ENCODE results near the gene ZG16. TPM values are rescaled to one million over a fixed set of nuclear protein-coding genes. Genes with fewer than 3 reads are reported as not detected.

ZG16 gene
- total and polyA plus RNA-seq, 2 of the 8 experiments (the other 6 are each of a cell fraction or from before 2014, with no cell fraction given): not detected

GRCh38 chr16:29811170-29811895 lies 33.3 kb downstream of the ZG16 start:
- Histone ChIP-seq H4K91ac (replicated peaks; ENCODE audit: insufficient read length, low read length) (peak overlapping the region; percentile 90), H3K23ac (ENCODE audit: insufficient read length) (no peak overlapping the region), H3K27me3 (replicated peaks in 1 of 4; ENCODE audit: control insufficient read depth in 3 of 4, extremely low read depth in 1 of 4, insufficient read depth in 3 of 4, low read length in 3 of 4) (no peaks in the 10 kb centered on the region), H2BK20ac (ENCODE audit: low read length) (no peak overlapping the region), H3K56ac (replicated peaks; ENCODE audit: insufficient read length, low read depth, low read length) (no peak overlapping the region), H4K20me1 (replicated peaks in 1 of 2; ENCODE audit: control insufficient read depth in 1 of 2, insufficient read depth in 2 of 2, low read length in 2 of 2) (peaks cover 15 to 21% of the 10 kb centered on the region in 2 experiments), H3K14ac (ENCODE audit: insufficient read length) (no peak overlapping the region), H3K27ac (ENCODE audit: low read depth, low read length) (peak overlapping the region; percentile 64), H3K9me3 (ENCODE audit: insufficient read depth in 2 of 2, low read depth in 1 of 2, low read length in 1 of 2) (no peaks in the 10 kb centered on the region), H3K36me3 (ENCODE audit: control insufficient read depth in 2 of 4, insufficient read depth in 4 of 4, low read length in 3 of 4) (peaks cover 6 to 25% (median 10%) of the 10 kb centered on the region in 4 experiments), H4K8ac (ENCODE audit: extremely low read depth, insufficient read depth, low read length) (peak overlapping the region; percentile 74), H3K18ac (ENCODE audit: extremely low read depth, low read length) (peak overlapping the region; percentile 65), H3K23me2 (ENCODE audit: low read depth, low read length) (peaks cover 36% of the 10 kb centered on the region), H3K9ac (replicated peaks in 1 of 4; ENCODE audit: extremely low read depth in 1 of 4, low read depth in 3 of 4, low read length in 3 of 4) (peak overlapping the region in 3 of 4 experiments; percentile 26 to 48 (median 45); a peak in 4 of 7 replicates), H2BK120ac (replicated peaks; ENCODE audit: low read depth, low read length) (no peak overlapping the region), H3K4ac (replicated peaks; ENCODE audit: insufficient read length, low read depth, low read length) (peak overlapping the region; percentile 65), H3K79me2 (ENCODE audit: control insufficient read depth in 1 of 2, insufficient read depth in 2 of 2, low read length in 2 of 2) (peaks cover 7 to 30% of the 10 kb centered on the region in 2 experiments), H2AK5ac (ENCODE audit: low read depth, low read length) (no peak overlapping the region), H2BK15ac (ENCODE audit: low read length) (no peak overlapping the region; the same call in 1 of the 2 replicates), H3K79me1 (ENCODE audit: low read depth, low read length) (no peaks in the 10 kb centered on the region; the same call in 1 of the 2 replicates), H3K4me3 (ENCODE audit: extremely low read depth in 1 of 4, insufficient read depth in 2 of 4, low read depth in 3 of 4, low read length in 4 of 4) (peak overlapping the region; percentile 75 to 85 (median 82)), H3K4me1 (replicated peaks in 1 of 4; ENCODE audit: control insufficient read depth in 3 of 4, insufficient read depth in 4 of 4, low read length in 3 of 4) (peaks cover 0 to 52% (median 42%) of the 10 kb centered on the region in 4 experiments; a peak in 6 of 7 replicates), H2AFZ (ENCODE audit: low read length) (no peak overlapping the region), H4K5ac (ENCODE audit: insufficient read length, low read depth, low read length) (peak overlapping the region; percentile 73), H2BK5ac (ENCODE audit: low read depth, low read length) (peak overlapping the region; percentile 92; the same call in 1 of the 2 replicates), H3K4me2 (ENCODE audit: insufficient read depth in 1 of 2, low read depth in 2 of 2, low read length in 2 of 2) (peak overlapping the region; percentile 91 to 92), H2BK12ac (ENCODE audit: low read depth, low read length) (peak overlapping the region; percentile 19; the same call in 1 of the 2 replicates)
- peak; percentile 86 to 90 for DNase-seq (ENCODE audit: low read depth in 1 of 2, low spot score in 2 of 2)
- WGBS, 2 experiments (ENCODE audit: extremely low coverage in 1 of 2, insufficient coverage in 1 of 2, insufficient read length in 1 of 2, insufficient replicate concordance in 2 of 2, low coverage in 1 of 2, low lambda C conversion rate in 2 of 2, missing lambda C conversion rate in 1 of 2): 1% methylated on average over 31 of the region's 31 CpGs; no CpG with 5 or more reads in 1 of the 2 experiments
- peak; percentile 94 for FAIRE-seq
- ChIA-PET POLR2A (ENCODE audit: partially characterized antibody) (interaction anchor here (0.6 to 4.0 kb wide), 17 partner anchors 9 to 220 kb away, joined by 3 to 31 read pairs (median 4); partner anchors contain the start of genes CDIPT, KIF22, MVP and QPRT), CTCF (ENCODE audit: partially characterized antibody) (interaction anchor here (1.1 kb wide), 1 partner anchor 37 kb away, joined by 5 read pairs; no protein-coding TSS in a partner anchor)
- peak in 1 of 2 experiments; percentile 78; a peak in 1 of 3 replicates for TF ChIP-seq POLR2A (IDR thresholded peaks at IDR 0.05; ENCODE audit: control extremely low read depth in 1 of 2, low read depth in 2 of 2, low read length in 2 of 2)
- TF ChIP-seq JUND (IDR thresholded peaks at IDR 0.05; ENCODE audit: low read length): no peak
- peak; percentile 17 for TF ChIP-seq TAF7 (optimal IDR thresholded peaks at IDR 0.05; ENCODE audit: borderline replicate concordance, low read depth, low read length)
- no peak for TF ChIP-seq POU5F1 (IDR thresholded peaks at IDR 0.05; ENCODE audit: low read depth, low read length)
- no peak for TF ChIP-seq PHF8 (conservative IDR thresholded peaks at IDR 0.05; ENCODE audit: low read depth, low read length)
- TF ChIP-seq CBX5 (IDR thresholded peaks at IDR 0.05; ENCODE audit: low read depth, low read length): no peak
- 0 out of 2 replicates have a peak, but pooled peaks have one; percentile 25 for TF ChIP-seq TEAD4 (IDR thresholded peaks at IDR 0.05; ENCODE audit: low read depth, low read length)
- no peak for TF ChIP-seq CTBP2 (IDR thresholded peaks at IDR 0.05; ENCODE audit: borderline replicate concordance, insufficient read depth, insufficient read length, low read length)
- TF ChIP-seq SIN3A (conservative IDR thresholded peaks at IDR 0.05 in 1 of 2, IDR thresholded peaks at IDR 0.05 in 1 of 2; ENCODE audit: low read depth in 1 of 2, low read length in 2 of 2): peak; percentile 73 to 87
- TF ChIP-seq SIRT6 (IDR thresholded peaks at IDR 0.05; ENCODE audit: low read length): no peak
- TF ChIP-seq SIX5 (IDR thresholded peaks at IDR 0.05; ENCODE audit: low read depth, low read length): no peak
- TF ChIP-seq POLR2AphosphoS5 (IDR thresholded peaks at IDR 0.05; ENCODE audit: low read depth, low read length): peak; percentile 83
